ENCODE measurements around the gene REXO1. TPM values are rescaled to one million over a fixed set of nuclear protein-coding genes. Genes with fewer than 3 reads are reported as not detected.

Gene REXO1
- total RNA-seq, 1 donor from 2014 or later: 8.7 TPM

DNA sequence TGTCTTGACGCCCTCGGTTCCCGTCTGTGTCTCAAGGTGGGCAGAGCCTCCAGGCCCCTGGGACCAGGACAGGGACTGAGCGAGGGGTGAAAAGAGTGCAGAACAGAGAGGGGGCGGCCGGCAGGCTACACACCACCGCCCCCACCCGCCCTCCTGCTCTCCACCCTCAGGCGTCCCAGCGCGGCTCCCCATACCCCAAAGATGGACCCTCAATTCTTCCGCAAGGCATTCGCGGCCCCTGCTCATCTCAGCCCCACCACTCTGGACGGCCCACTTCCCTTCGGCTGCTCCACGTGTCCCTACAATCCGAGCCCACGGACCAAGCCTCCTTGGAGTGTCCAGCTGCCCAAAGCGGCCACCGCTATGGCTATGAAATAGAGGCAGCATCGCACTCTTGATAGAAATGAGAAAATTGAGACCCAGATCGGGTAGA, 13.3 kb upstream of the REXO1 start:
- peak; percentile 50 for DNase-seq

DNA sequence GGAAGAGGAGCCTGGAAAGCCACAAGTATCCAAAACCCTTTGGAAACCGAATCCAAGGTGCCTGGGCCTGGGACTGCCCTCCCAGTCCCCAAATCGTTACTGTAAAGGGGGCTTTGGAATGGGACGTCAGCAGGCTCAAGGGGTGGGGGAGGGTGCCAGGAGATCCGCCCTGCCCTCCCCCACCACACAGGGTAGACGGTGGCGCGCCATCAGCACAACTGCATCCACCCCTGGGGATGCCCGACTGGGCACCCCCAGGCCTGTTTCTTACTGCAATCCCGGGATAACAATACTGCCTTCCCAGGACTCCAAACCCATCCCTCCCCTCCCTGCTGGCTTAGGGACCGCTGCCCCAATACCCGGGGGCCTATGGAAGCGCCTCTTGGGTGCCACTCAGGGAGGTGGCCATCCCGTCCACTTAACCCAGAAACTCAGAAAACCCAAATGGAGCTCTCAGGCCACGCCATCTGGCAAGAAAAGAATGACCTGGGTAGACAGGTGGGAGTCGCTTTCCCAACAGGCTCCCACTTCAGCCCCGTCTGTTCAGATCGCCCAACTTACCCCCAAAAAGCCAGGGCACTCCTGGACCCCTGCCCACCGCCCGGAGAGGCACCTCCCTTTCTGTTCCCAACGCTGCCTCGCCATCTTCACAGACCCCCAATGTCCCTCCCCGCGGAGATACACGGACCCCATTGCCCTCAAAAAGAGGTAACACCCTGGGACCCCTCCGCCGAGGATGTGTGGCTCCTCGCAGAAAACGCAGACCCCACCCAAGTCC, 12.7 kb upstream of the REXO1 start:
- DNase-seq: no peak

DNA sequence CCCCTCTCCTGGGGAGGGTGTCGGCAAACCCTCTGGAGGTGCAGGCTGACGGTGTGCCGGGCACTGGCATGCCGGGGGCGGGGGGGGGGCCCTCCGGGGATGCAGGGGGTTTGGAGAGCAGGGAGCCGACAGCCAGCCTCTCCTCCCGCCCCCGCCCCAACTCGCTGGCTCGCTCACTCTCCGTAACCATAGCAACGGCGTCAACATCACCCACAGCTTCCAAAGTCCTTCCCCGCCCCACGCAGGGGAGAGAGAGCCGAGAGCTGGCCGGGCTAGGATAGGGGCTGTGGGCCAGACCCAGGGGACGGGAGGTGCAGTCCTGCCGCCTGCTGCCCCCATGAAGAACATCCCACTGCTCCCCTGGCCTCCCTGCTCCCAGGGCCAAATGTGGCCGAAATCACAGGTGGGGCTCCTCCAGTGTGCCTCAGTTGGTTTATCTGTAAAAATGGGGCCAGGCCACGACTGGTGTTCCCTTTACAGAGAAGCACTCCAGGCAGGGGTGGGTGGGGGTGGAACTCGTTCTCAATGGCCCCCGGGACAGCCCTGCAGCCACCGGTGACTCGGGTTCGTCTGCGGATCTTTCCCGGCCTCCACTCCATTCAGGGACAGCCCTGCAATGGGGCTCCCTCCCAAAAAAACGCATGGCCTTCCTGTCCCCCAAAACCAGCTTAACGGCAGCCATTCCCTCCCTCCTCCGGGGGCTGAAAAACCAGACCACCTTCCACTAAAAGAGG, 11.9 kb upstream of the REXO1 start:
- DNase-seq: peak; percentile 70

DNA sequence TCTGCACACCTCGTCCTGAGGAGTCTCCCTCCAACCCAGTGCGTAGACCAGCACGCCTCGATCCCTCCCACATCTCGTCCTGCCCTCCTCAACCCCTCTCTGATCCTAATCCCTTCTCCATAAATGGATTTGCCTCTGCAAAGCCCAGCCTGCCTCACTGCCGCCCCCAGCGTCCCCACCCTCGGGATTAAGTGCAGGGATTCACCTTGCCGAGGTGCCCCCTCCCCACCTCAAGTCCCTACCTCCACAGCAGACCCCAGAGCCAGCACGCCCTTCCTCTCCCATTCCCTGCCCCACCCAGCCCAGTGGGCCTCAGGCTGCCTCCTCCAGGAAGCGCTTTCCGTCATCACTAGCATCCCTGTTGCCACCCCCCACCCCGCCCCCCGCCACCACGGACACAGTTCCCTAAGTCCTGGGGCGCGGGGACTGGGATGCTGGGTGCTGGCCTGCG, 11.1 kb upstream of the REXO1 start:
- no peak for DNase-seq

GRCh38 chr19:1858412-1859081, 10.3 kb upstream of the REXO1 start:
- no peak for DNase-seq

- no peak for DNase-seq
These were observed 9.5 kb upstream of the REXO1 start for GRCh38 chr19:1857648-1858326.

GRCh38 chr19:1856698-1857603, 8.7 kb upstream of the REXO1 start:
- DNase-seq: peak; percentile 87

- no peak for DNase-seq
These were observed 8.0 kb upstream of the REXO1 start for GRCh38 chr19:1856345-1856697.

- DNase-seq: no peak
These were observed 7.6 kb upstream of the REXO1 start for GRCh38 chr19:1855828-1856255.

GRCh38 chr19:1855040-1855827, 7.0 kb upstream of the REXO1 start:
- peak; percentile 87 for DNase-seq

DNA sequence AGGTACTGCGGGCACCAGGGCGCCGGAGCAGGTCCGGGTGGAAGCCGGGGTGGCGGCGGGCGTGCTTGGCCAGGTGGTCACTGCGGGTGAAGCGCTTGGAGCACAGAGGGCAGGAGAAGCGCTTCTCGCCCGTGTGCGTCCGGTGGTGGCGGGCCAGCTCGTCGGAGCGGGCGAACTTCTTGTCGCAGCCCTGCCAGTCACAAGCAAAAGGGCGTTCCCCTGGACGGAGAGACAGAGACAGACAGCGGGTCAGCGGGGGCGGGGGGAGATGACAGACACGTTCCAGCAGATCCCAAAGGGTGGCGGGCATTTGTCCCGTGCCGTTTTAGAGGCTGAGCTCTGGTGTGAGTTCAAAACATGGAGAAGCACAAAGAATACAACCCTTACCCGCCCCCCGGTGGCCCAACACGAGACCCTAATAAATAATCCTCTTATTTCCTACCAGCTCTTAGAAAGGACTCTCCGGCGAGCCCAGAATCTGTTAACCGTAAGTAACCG, 6.3 kb upstream of the REXO1 start:
- DNase-seq: no peak

DNA sequence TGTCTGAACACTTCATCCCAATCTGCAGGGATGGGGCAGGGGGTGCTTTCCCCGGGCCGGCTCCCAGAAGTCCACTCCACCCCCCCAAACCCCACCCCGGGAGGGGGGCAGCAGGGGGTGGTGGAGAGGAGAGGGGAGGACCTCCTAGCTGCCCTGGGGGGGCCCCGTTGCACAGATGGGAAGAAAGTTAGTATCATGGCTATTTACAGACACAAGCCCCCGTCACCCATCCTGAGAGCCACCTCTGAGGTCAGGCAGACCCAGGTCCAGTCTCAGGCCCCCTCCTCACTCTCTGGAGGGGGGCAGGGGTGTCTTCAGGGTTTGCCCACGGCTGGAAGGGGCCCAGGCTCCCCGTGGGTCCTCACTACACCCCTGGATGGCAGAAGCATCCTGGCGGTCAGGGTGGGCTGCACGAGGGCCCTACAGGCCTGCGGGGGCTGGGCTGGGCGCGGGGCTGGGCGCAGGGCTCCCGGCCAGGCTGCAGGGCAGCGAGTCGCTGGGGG, 5.8 kb upstream of the REXO1 start:
- no peak for DNase-seq

GRCh38 chr19:1853295-1854038, 5.2 kb upstream of the REXO1 start:
- peak; percentile 89 for DNase-seq

GRCh38 chr19:1852581-1853128, 4.4 kb upstream of the REXO1 start:
- DNase-seq: no peak

DNA sequence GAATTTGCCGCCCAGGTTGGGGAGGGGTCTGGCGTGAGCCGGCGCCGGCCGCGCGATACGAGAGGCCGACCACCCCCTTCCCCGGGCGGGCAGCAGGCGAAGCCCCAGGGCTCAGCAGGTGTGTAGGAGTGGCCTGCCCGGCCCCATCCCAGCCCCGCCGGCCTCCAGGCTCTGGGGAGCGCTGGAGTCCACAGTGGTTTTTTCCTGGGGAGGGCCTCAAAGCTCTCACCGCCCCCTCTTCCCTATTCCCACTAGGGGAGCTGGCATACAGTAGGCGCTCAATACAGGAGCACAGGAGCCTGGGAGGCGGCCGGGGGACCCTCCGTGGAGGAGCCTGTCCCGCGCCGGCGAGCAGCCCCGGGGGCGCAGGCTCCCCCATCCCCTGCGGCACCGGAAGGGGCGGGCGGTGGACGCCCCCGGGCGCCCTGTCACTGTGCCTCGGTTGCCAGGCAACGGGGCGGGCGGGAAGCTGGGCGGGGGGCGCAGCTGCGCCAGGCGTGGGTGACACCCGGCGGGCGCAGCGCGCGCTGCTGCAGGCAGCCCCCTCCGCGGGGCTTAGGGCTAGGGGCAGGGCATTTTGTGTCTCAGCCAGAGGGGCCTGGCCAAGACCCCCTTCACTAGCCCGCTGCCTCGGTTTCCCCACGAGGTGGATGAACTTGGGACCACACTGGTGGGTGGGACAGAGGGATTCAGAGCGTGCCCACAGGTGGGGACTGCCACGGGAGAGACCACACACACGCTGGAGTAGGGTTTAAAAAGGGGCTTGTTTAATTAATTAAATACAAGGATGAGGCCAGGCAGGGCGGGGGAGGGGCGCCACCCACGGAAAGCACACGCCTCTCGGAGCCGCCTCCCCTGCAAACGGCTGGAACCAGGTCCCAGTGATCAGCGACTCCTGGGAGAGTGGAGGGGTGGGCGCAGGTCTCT, 3.6 kb upstream of the REXO1 start:
- DNase-seq: no peak

DNA sequence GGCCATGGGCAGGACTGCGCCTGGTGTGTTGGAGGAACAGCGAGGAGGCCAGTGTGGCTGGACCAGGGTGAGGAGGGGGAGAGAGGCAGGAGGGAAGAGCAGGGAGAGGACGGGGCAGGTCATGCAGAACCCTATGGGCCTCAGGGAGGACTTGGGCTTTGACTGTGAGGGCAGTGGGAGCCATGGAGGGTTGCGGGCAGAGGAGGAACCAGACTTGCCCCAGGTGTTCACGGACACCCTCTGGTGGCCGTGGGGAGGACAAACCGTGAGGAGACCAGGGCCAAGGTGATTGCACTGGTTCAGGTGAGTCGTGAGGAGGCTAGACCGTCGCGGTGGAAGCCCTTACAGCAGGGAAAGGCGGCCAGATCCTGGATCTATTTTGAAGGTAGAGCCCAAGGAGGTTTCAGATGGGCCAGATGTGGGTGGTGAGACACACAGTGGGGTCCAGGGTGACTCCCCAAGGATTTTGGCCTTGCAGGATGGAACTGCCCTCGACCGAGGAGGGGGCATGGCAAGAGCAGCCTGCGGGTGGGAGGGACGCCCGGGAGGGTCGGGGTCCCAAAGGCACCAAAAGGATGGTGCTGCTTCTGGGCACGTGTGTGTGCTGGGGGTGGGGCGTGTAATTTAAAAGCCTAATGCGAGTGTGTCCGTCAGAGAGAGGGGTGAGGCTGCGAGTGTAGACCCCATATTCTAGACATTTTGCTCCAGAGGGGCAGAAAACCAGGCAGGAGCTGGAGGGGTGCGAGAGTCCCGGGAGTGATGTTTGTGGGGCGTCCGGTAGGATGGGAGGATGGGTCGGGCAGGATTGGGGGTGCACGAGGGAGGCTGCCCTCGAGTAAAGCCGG, 2.7 kb upstream of the REXO1 start:
- no peak for DNase-seq

GRCh38 chr19:1849886-1850398, 1.7 kb upstream of the REXO1 start:
- DNase-seq: no peak
